SK-N-DZ (cell line): ENCODE measurements around the gene DAP3.
A peak's percentile ranks its signal among the peaks of the same experiment; 100 is the strongest.
"Not testable (repeated sequence)": the region's sequence is repeated elsewhere in the genome, so short reads cannot be mapped to it uniquely, and the experiment has no call there.

Experiments used
- DNase-seq: peaks from one replicate; pipeline ENCODE4 v3.0.0-alpha.2; 2015; ENCODE audit warnings: low spot score

Gene DAP3

GRCh38 chr1:155718524-155719115 is 29.7 kb downstream of the DAP3 start:
- not testable (repeated sequence) for DNase-seq

GRCh38 chr1:155719703-155720102 is 30.8 kb downstream of the DAP3 start:
- no peak for DNase-seq

- DNase-seq = no peak
Measured at GRCh38 chr1:155725142-155725541, 36.3 kb downstream of the DAP3 start.

GRCh38 chr1:155729031-155729898 is 40.4 kb downstream of the DAP3 start:
- peak; percentile 79 for DNase-seq

- DNase-seq = no peak
Measured at GRCh38 chr1:155740995-155741394, 52.1 kb downstream of the DAP3 start.

- no peak for DNase-seq
Measured at GRCh38 chr1:155741908-155742307, 53.0 kb downstream of the DAP3 start.

GRCh38 chr1:155744711-155745283 is 55.9 kb downstream of the DAP3 start:
- no peak for DNase-seq

GRCh38 chr1:155745284-155746228 is 56.7 kb downstream of the DAP3 start:
- peak; percentile 99 for DNase-seq

- not testable (repeated sequence) for DNase-seq
Measured at GRCh38 chr1:155747586-155747985, 58.7 kb downstream of the DAP3 start.

- not testable (repeated sequence) for DNase-seq
Measured at GRCh38 chr1:155748141-155748540, 59.2 kb downstream of the DAP3 start.

GRCh38 chr1:155759017-155759416 is 70.1 kb downstream of the DAP3 start:
- DNase-seq = not testable (repeated sequence)

GRCh38 chr1:155759966-155760630 is 71.2 kb downstream of the DAP3 start:
- DNase-seq = no peak

- DNase-seq = no peak
Measured at GRCh38 chr1:155760751-155761475, 72.0 kb downstream of the DAP3 start.

GRCh38 chr1:155761736-155762405 is 73.0 kb downstream of the DAP3 start:
- DNase-seq = no peak

GRCh38 chr1:155763090-155763815 is 74.4 kb downstream of the DAP3 start:
- not testable (repeated sequence) for DNase-seq

- DNase-seq = not testable (repeated sequence)
Measured at GRCh38 chr1:155763989-155764388, 75.1 kb downstream of the DAP3 start.

GRCh38 chr1:155767399-155767989 is 78.6 kb downstream of the DAP3 start:
- not testable (repeated sequence) for DNase-seq

- DNase-seq = no peak
Measured at GRCh38 chr1:155769257-155769656, 80.4 kb downstream of the DAP3 start.

- DNase-seq = no peak
Measured at GRCh38 chr1:155773221-155773620, 84.3 kb downstream of the DAP3 start.
